Measurements from ENCODE around the gene GINS2. TPM values are rescaled to one million over a fixed set of nuclear protein-coding genes. Genes with fewer than 3 reads are reported as not detected.

The GINS2 gene
- total and polyA plus RNA-seq, 2 of the 4 experiments (the other 2 are of a cell fraction) = 12.0 to 13.4 TPM

GRCh38 chr16:85733839-85734170, 45.1 kb upstream of the GINS2 start:
- ChIA-PET POLR2A (ENCODE audit: unreplicated experiment) (no interaction called here), CTCF (no interaction called here)
- Histone ChIP-seq H3K9me3 (ENCODE audit: control insufficient read depth, insufficient read depth, low read length) (no peaks in the 10 kb centered on the region), H3K4me3 (ENCODE audit: insufficient read depth, low read depth, low read length) (no peak overlapping the region), H2BK20ac (ENCODE audit: low read depth, low read length) (no peak overlapping the region), H2AK9ac (replicated peaks; ENCODE audit: low read depth, low read length, poor library complexity) (no peak overlapping the region), H3K4me1 (ENCODE audit: control insufficient read depth, insufficient read depth, low read length) (no peaks in the 10 kb centered on the region), H4K8ac (ENCODE audit: low read depth in 2 of 2, low read length in 2 of 2) (no peak overlapping the region), H2BK5ac (ENCODE audit: low read depth, low read length, poor library complexity, severe bottlenecking) (no peak overlapping the region), H2BK15ac (ENCODE audit: low read depth, low read length) (no peak overlapping the region), H3K56ac (ENCODE audit: extremely low read depth, insufficient read depth, low read length) (no peak overlapping the region), H3K18ac (ENCODE audit: low read depth, low read length) (no peak overlapping the region), H2AK5ac (ENCODE audit: low read depth, low read length) (no peak overlapping the region), H4K20me1 (ENCODE audit: insufficient read depth, low read length) (no peaks in the 10 kb centered on the region; the same call in 1 of the 2 replicates), H3K27me3 (ENCODE audit: control insufficient read depth, insufficient read depth, low read length) (no peaks in the 10 kb centered on the region), H3K23ac (ENCODE audit: low read depth, low read length) (no peak overlapping the region), H3K14ac (replicated peaks; ENCODE audit: low read depth, low read length) (no peak overlapping the region), H3K9me1 (ENCODE audit: insufficient read depth, low read length) (peaks cover 10% of the 10 kb centered on the region), H4K5ac (ENCODE audit: low read depth, low read length) (no peak overlapping the region), H4K91ac (ENCODE audit: insufficient read depth, low read depth, low read length) (no peak overlapping the region; the same call in 1 of the 2 replicates), H3K9ac (ENCODE audit: low read depth, low read length) (no peak overlapping the region), H3K36me3 (ENCODE audit: control insufficient read depth, insufficient read depth, low read length) (no peaks in the 10 kb centered on the region), H3K4me2 (ENCODE audit: low read depth, low read length) (no peak overlapping the region), H3K27ac (ENCODE audit: insufficient read depth, low read length) (no peak overlapping the region), H3K4ac (ENCODE audit: low read depth, low read length) (no peak overlapping the region), H2BK120ac (ENCODE audit: low read depth, low read length) (no peak overlapping the region), H3K79me1 (ENCODE audit: low read depth in 1 of 2, low read length in 2 of 2) (peaks cover 6 to 21% of the 10 kb centered on the region in 2 experiments), H2AFZ (replicated peaks; ENCODE audit: low read length, poor library complexity) (peak overlapping the region; percentile 18)
- ATAC-seq (ENCODE audit: low read depth) = 0 out of 2 replicates have a peak, but pooled peaks have one; percentile 29
- dilution Hi-C loops (cut with HindIII; ENCODE audit: low sequenced_read_pairs, unreplicated experiment) (no loop called here), in situ Hi-C loops (cut with MboI; ENCODE audit: low sequenced_read_pairs) (no loop called here), intact Hi-C loops (cut with micrococcal nuclease) (no loop called here)
- no TSS peak for BruUV-seq (replicated peaks)
- TF ChIP-seq MAFK (IDR thresholded peaks at IDR 0.05; ENCODE audit: low read depth, low read length) (no peak), SMC3 (IDR thresholded peaks at IDR 0.05; ENCODE audit: low read depth, low read length) (no peak), ELK1 (IDR thresholded peaks at IDR 0.05; ENCODE audit: borderline replicate concordance, low read depth, low read length) (no peak), RCOR1 (IDR thresholded peaks at IDR 0.05; ENCODE audit: insufficient replicate concordance, low read length) (no peak), CTCF (conservative IDR thresholded peaks at IDR 0.05; ENCODE audit: low read depth, low read length) (no peak), FOS (IDR thresholded peaks at IDR 0.05; ENCODE audit: low read depth, low read length) (no peak), NFE2L2 (IDR thresholded peaks at IDR 0.05; ENCODE audit: low read depth, low read length) (no peak), CEBPB (IDR thresholded peaks at IDR 0.05; ENCODE audit: low read depth, low read length) (no peak)
- 100% methylated on average over 1 of the region's 11 CpGs; no CpG with 5 or more reads in 1 of the 2 experiments for WGBS, 2 experiments (ENCODE audit: extremely low coverage in 2 of 2, insufficient read length in 1 of 2)
- no peak for DNase-seq
